Endothelial cell of umbilical vein (primary cell): ENCODE measurements around the gene SMIM9. TPM values are rescaled to one million over a fixed set of nuclear protein-coding genes. Genes with fewer than 3 reads are reported as not detected.

Experiments
- BruUV-seq: library from RNA; stranded (reverse); fragments of 400-500 nt; replicated peaks from 2 replicates; lab custom pipeline; 2021; lab: Mats Ljungman, UMichigan
- CTCF ChIA-PET: fragments of 300-600, 350-600 bp; sonication (Branson Sonifier 250); formaldehyde crosslinking; loops from one replicate; lab custom pipeline; 2021; ENCODE audit warnings: antibody characterized with exemption, inconsistent platforms; lab: Charles Lee
- POLR2A ChIA-PET: fragments of 300-600, 350-600 bp; sonication (Branson Sonifier 250); formaldehyde crosslinking; loops from one replicate; lab custom pipeline; 2021; ENCODE audit warnings: antibody characterized with exemption, inconsistent platforms; lab: Charles Lee
- DNase-seq: peaks from one replicate; pipeline ENCODE4 v3.0.0-alpha.2; 2011; ENCODE audit warnings: low read depth, low spot score
- FAIRE-seq: peaks from 2 replicates; lab custom pipeline; 2011; peaks lifted over from hg19 to GRCh38; lab: Jason Lieb, UNC
- H2AFZ ChIP-seq: 2 replicates; pipeline ENCODE4 v1.6.0; 2012; ENCODE audit warnings: low read depth, low read length, control low read depth, inconsistent platforms
- H3K27ac ChIP-seq: 2 replicates; pipeline ENCODE4 v1.5.1; 2011; ENCODE audit warnings: low read depth, mild to moderate bottlenecking, control low read depth, low read length, moderate library complexity; ENCODE audit not compliant: insufficient read depth
- H3K27me3 ChIP-seq, 2 experiments: 2 replicates each; pipeline versions ENCODE4 v1.6.0 to v1.6.1; 2011; ENCODE audit warnings: low read length in 2 of 2, mixed read lengths in 1 of 2; ENCODE audit not compliant: control insufficient read depth in 2 of 2, insufficient read depth in 2 of 2
- H3K36me3 ChIP-seq, 2 experiments: 2 replicates in 1 of 2; 3 replicates in 1 of 2; pipeline ENCODE4 v1.5.1; 2011; ENCODE audit warnings: low read length in 2 of 2, mild to moderate bottlenecking in 1 of 2, moderate library complexity in 1 of 2; ENCODE audit not compliant: control insufficient read depth in 2 of 2, insufficient read depth in 2 of 2; ENCODE audit errors: extremely low read depth in 1 of 2
- H3K4me1 ChIP-seq: 3 replicates; pipeline ENCODE4 v1.5.1; 2011; ENCODE audit warnings: mild to moderate bottlenecking, low read length; ENCODE audit not compliant: control insufficient read depth, insufficient read depth; ENCODE audit errors: extremely low read depth
- H3K4me2 ChIP-seq: 2 replicates; pipeline ENCODE4 v1.6.1; 2011; ENCODE audit warnings: low read length, control low read depth, mixed read lengths; ENCODE audit not compliant: insufficient read depth
- H3K4me3 ChIP-seq, 3 experiments: fragments of 200-600 bp in 1 of 3; sonication (generic), shearing (Covaris generic) in 1 of 3; replicated peaks in 1 of 3; 2 replicates each; pipeline ENCODE4 v1.5.1; 2011 to 2016; ENCODE audit warnings: control low read depth in 3 of 3, low read length in 3 of 3, mild to moderate bottlenecking in 2 of 3, inconsistent platforms in 1 of 3, low read depth in 1 of 3, moderate library complexity in 1 of 3; ENCODE audit not compliant: insufficient read depth in 1 of 3
- H3K79me2 ChIP-seq: 2 replicates; pipeline ENCODE4 v1.6.0; 2012; ENCODE audit warnings: low read length, inconsistent platforms; ENCODE audit not compliant: control insufficient read depth, insufficient read depth
- H3K9ac ChIP-seq: replicated peaks from 2 replicates; pipeline ENCODE3; 2011; ENCODE audit warnings: low read length, control low read depth; ENCODE audit not compliant: insufficient read depth; ENCODE audit errors: extremely low read depth
- H3K9me1 ChIP-seq: replicated peaks from 3 replicates; pipeline ENCODE4 v1.6.0; 2011; ENCODE audit warnings: mild to moderate bottlenecking, low read length; ENCODE audit not compliant: control insufficient read depth, insufficient read depth; ENCODE audit errors: extremely low read depth
- H3K9me3 ChIP-seq: replicated peaks from 2 replicates; pipeline ENCODE4 v1.5.1; 2012; ENCODE audit warnings: low read length, inconsistent platforms; ENCODE audit not compliant: control insufficient read depth, insufficient read depth
- H4K20me1 ChIP-seq: replicated peaks from 2 replicates; pipeline ENCODE3; 2011; ENCODE audit warnings: mild to moderate bottlenecking, low read length; ENCODE audit not compliant: control insufficient read depth, insufficient read depth; ENCODE audit errors: extremely low read depth
- EZH2 ChIP-seq: IDR thresholded peaks from 2 replicates; pipeline ENCODE4 v1.6.1; 2012; ENCODE audit warnings: borderline replicate concordance, low read depth, mild to moderate bottlenecking, moderate library complexity, low read length, inconsistent platforms; ENCODE audit not compliant: severe bottlenecking
- FOS ChIP-seq: IDR thresholded peaks from 2 replicates; pipeline ENCODE4 v1.6.1; 2011; ENCODE audit warnings: mild to moderate bottlenecking, low read length, moderate library complexity, borderline replicate concordance; ENCODE audit not compliant: insufficient read depth
- GATA2 ChIP-seq: IDR thresholded peaks from 2 replicates; pipeline ENCODE4 v1.7.0; 2011; ENCODE audit warnings: low read depth, mild to moderate bottlenecking, moderate library complexity, mixed read lengths, low read length; ENCODE audit not compliant: insufficient read length, insufficient read depth
- JUN ChIP-seq: IDR thresholded peaks from 2 replicates; pipeline ENCODE4 v1.6.1; 2011; ENCODE audit warnings: borderline replicate concordance, low read depth; ENCODE audit not compliant: insufficient read length, insufficient read depth
- MYC ChIP-seq: IDR thresholded peaks from one replicate; pipeline ENCODE4 v1.6.1; 2011; ENCODE audit warnings: mild to moderate bottlenecking, low read depth, low read length
- POLR2A ChIP-seq: IDR thresholded peaks from 2 replicates; pipeline ENCODE4 v1.6.1; 2012; ENCODE audit warnings: low read depth, mild to moderate bottlenecking, control low read depth, low read length
- POLR2AphosphoS5 ChIP-seq: IDR thresholded peaks from 2 replicates; pipeline ENCODE4 v1.6.1; 2012; ENCODE audit warnings: low read depth, mild to moderate bottlenecking, control low read depth, low read length, moderate library complexity; ENCODE audit not compliant: insufficient read depth
- dilution Hi-C: fragments of 300-500 bp; cut with MboI; formaldehyde crosslinking; loops from one replicate; pipeline ENCODE4 v1.15.0; 2019; ENCODE audit warnings: low sequenced_read_pairs; ENCODE audit not compliant: extremely low pct_ligation_motif_present
- intact Hi-C: fragments of 100-400 bp; cut with micrococcal nuclease; formaldehyde crosslinking; loops from one replicate; pipeline ENCODE4 v1.10.0; 2022
- polyA plus RNA-seq, 4 experiments: library from polyadenylated mRNA; depleted of rRNA in 3 of 4; stranded (reverse) in 3 of 4; unstranded in 1 of 4; fragments of >200 nt; gene quantifications; 2 replicates each; pipeline versions ENCODE4 v1.2.1 to v1.2.3, GENCODE V29; 2011 to 2012; ENCODE audit warnings: missing spikeins in 1 of 4
- total RNA-seq: library from RNA; stranded (reverse); gene quantifications from 2 replicates; pipeline ENCODE4 v1.2.3, GENCODE V29; 2021
- TF ChIP-seq, protein P1 (sequence below), 2 donors: IDR thresholded peaks; 1 replicate in 1 of 2; 2 replicates in 1 of 2; pipeline ENCODE4 v1.5.1; 2011; ENCODE audit warnings: low read length in 2 of 2, mild to moderate bottlenecking in 2 of 2, moderate library complexity in 2 of 2, control low read depth in 1 of 2, inconsistent platforms in 1 of 2, low read depth in 1 of 2; ENCODE audit not compliant: insufficient read depth in 1 of 2; ENCODE audit errors: extremely low read depth in 1 of 2
- TF ChIP-seq, protein P2 (sequence below): IDR thresholded peaks from 2 replicates; pipeline ENCODE4 v1.6.1; 2011; ENCODE audit not compliant: insufficient read depth, insufficient read length

Gene SMIM9
- total and polyA plus RNA-seq, 2 donors (not counting 3 experiments of a cell fraction or from before 2014, with no cell fraction given), result not detected

DNA sequence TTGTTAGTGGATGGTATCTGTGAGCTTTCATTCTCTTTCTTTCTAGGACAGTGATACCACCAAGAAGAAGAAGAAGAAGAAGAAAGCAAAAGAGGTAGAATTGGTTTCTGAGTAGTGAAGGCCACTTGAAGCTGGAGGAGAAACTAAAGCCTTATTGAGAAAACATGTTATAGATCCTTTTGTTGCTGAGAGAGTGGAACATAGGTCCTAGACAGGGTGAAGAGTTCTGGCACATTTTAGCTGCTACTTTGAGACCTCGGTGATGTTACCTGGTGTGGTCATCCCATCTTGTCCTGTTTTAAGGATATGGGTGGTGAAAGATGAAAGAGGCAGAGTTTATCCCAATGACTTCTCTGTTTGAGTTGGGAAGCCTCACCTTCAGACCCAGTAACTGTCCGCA, 57.7 kb downstream of the SMIM9 start:
- Histone ChIP-seq H3K27ac (no peak overlapping the region), H3K4me3 (no peak overlapping the region), H3K9me3 (no peaks in the 10 kb centered on the region), H4K20me1 (no peaks in the 10 kb centered on the region), H3K27me3 (no peaks in the 10 kb centered on the region), H3K79me2 (no peaks in the 10 kb centered on the region), H3K36me3 (peaks cover 20 to 35% of the 10 kb centered on the region in 2 experiments), H2AFZ (no peak overlapping the region), H3K9ac (no peak overlapping the region), H3K4me1 (no peaks in the 10 kb centered on the region), H3K9me1 (no peaks in the 10 kb centered on the region), H3K4me2 (no peak overlapping the region)
- FAIRE-seq (no peak), DNase-seq (no peak)
- POLR2A ChIA-PET, result no interaction called here
- dilution Hi-C loops, result no loop called here
- TF ChIP-seq, protein P1, sequence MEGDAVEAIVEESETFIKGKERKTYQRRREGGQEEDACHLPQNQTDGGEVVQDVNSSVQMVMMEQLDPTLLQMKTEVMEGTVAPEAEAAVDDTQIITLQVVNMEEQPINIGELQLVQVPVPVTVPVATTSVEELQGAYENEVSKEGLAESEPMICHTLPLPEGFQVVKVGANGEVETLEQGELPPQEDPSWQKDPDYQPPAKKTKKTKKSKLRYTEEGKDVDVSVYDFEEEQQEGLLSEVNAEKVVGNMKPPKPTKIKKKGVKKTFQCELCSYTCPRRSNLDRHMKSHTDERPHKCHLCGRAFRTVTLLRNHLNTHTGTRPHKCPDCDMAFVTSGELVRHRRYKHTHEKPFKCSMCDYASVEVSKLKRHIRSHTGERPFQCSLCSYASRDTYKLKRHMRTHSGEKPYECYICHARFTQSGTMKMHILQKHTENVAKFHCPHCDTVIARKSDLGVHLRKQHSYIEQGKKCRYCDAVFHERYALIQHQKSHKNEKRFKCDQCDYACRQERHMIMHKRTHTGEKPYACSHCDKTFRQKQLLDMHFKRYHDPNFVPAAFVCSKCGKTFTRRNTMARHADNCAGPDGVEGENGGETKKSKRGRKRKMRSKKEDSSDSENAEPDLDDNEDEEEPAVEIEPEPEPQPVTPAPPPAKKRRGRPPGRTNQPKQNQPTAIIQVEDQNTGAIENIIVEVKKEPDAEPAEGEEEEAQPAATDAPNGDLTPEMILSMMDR (IDR thresholded peaks at IDR 0.05; ENCODE audit: extremely low read depth in 1 of 2, insufficient read depth in 1 of 2, low read depth in 1 of 2, low read length in 2 of 2), result no peak
- TF ChIP-seq POLR2A (no peak), EZH2 (no peak), GATA2 (no peak), POLR2AphosphoS5 (no peak), MYC (no peak), FOS (no peak), JUN (no peak)
- TF ChIP-seq, protein P2, sequence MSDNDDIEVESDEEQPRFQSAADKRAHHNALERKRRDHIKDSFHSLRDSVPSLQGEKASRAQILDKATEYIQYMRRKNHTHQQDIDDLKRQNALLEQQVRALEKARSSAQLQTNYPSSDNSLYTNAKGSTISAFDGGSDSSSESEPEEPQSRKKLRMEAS, result no peak
- no TSS peak for BruUV-seq
- CTCF ChIA-PET, result interaction anchor here (0.8 to 1.4 kb wide), 2 partner anchors 63 to 64 kb away, joined by 3 to 4 read pairs; no protein-coding TSS in a partner anchor
- intact Hi-C loops, result no loop called here
